Measurements from ENCODE around the gene NID2.

NID2 gene

GRCh38 chr14:51996148-51996746 is 72.6 kb downstream of the NID2 start:
- TF ChIP-seq CREB1 (IDR thresholded peaks at IDR 0.05; ENCODE audit: low read depth) (no peak), ZBTB7A (IDR thresholded peaks at IDR 0.05; ENCODE audit: low read depth) (no peak), YY1 (IDR thresholded peaks at IDR 0.05; ENCODE audit: low read depth) (no peak), MAX (IDR thresholded peaks at IDR 0.05) (no peak), TCF12 (IDR thresholded peaks at IDR 0.05; ENCODE audit: low read depth) (no peak), RAD21 (IDR thresholded peaks at IDR 0.05; ENCODE audit: low read depth) (0 out of 2 replicates have a peak, but pooled peaks have one; percentile 18), FOXM1 (IDR thresholded peaks at IDR 0.05; ENCODE audit: borderline replicate concordance, low read depth) (no peak)

- no peak for TF ChIP-seq TAF1 (IDR thresholded peaks at IDR 0.05; ENCODE audit: low read depth)
- no peak for TF ChIP-seq RAD21 (IDR thresholded peaks at IDR 0.05; ENCODE audit: low read depth)
- TF ChIP-seq MAX (IDR thresholded peaks at IDR 0.05), result no peak
- no peak for TF ChIP-seq EGR1 (IDR thresholded peaks at IDR 0.05)
- no peak for TF ChIP-seq NFIC (IDR thresholded peaks at IDR 0.05)
- TF ChIP-seq CEBPB (IDR thresholded peaks at IDR 0.05), result no peak
- no peak for TF ChIP-seq EP300 (IDR thresholded peaks at IDR 0.05; ENCODE audit: borderline replicate concordance)
- TF ChIP-seq FOXM1 (IDR thresholded peaks at IDR 0.05; ENCODE audit: borderline replicate concordance, low read depth), result no peak
- no peak for TF ChIP-seq TCF12 (IDR thresholded peaks at IDR 0.05; ENCODE audit: low read depth)
- TF ChIP-seq TEAD4 (IDR thresholded peaks at IDR 0.05), result no peak
- no peak for TF ChIP-seq ZBTB7A (IDR thresholded peaks at IDR 0.05; ENCODE audit: low read depth)
- TF ChIP-seq USF1 (IDR thresholded peaks at IDR 0.05), result no peak
- TF ChIP-seq YY1 (IDR thresholded peaks at IDR 0.05; ENCODE audit: low read depth), result no peak
- no peak for TF ChIP-seq REST (IDR thresholded peaks at IDR 0.05; ENCODE audit: low read depth)
- TF ChIP-seq CREB1 (IDR thresholded peaks at IDR 0.05; ENCODE audit: low read depth), result no peak
These were observed 75.5 kb downstream of the NID2 start for GRCh38 chr14:51993285-51993920.

GRCh38 chr14:51990488-51990887 is 78.4 kb downstream of the NID2 start:
- TF ChIP-seq FOXM1 (IDR thresholded peaks at IDR 0.05; ENCODE audit: borderline replicate concordance, low read depth) (no peak), TAF1 (IDR thresholded peaks at IDR 0.05; ENCODE audit: low read depth) (no peak), NFIC (IDR thresholded peaks at IDR 0.05) (no peak), ZBTB7A (IDR thresholded peaks at IDR 0.05; ENCODE audit: low read depth) (no peak), USF1 (IDR thresholded peaks at IDR 0.05) (no peak), EGR1 (IDR thresholded peaks at IDR 0.05) (no peak), TCF12 (IDR thresholded peaks at IDR 0.05; ENCODE audit: low read depth) (no peak), RAD21 (IDR thresholded peaks at IDR 0.05; ENCODE audit: low read depth) (no peak), REST (IDR thresholded peaks at IDR 0.05; ENCODE audit: low read depth) (no peak), CEBPB (IDR thresholded peaks at IDR 0.05) (no peak), TEAD4 (IDR thresholded peaks at IDR 0.05) (no peak), CREB1 (IDR thresholded peaks at IDR 0.05; ENCODE audit: low read depth) (no peak), MAX (IDR thresholded peaks at IDR 0.05) (no peak), YY1 (IDR thresholded peaks at IDR 0.05; ENCODE audit: low read depth) (no peak), EP300 (IDR thresholded peaks at IDR 0.05; ENCODE audit: borderline replicate concordance) (no peak)

- TF ChIP-seq MAX (IDR thresholded peaks at IDR 0.05), result peak; percentile 71
- no peak for TF ChIP-seq EGR1 (IDR thresholded peaks at IDR 0.05)
- no peak for TF ChIP-seq ZBTB7A (IDR thresholded peaks at IDR 0.05; ENCODE audit: low read depth)
- peak; percentile 65 for TF ChIP-seq TCF12 (IDR thresholded peaks at IDR 0.05; ENCODE audit: low read depth)
- peak; percentile 87 for TF ChIP-seq CREB1 (IDR thresholded peaks at IDR 0.05; ENCODE audit: low read depth)
These were observed 79.3 kb downstream of the NID2 start, which contains the start of gene RTRAF for GRCh38 chr14:51989293-51990234. Gene RTRAF, plus strand, starts transcription at chr14:51989546. Its CDS starts 94 bp downstream, at chr14:51989640.

All from Ishikawa (cell line).